ENCODE measurements around the gene ADD1. TPM values are rescaled to one million over a fixed set of nuclear protein-coding genes. Genes with fewer than 3 reads are reported as not detected.

The ADD1 gene
- total RNA-seq, 1 donor from 2014 or later: 274 TPM

- Mint-ChIP-seq H3K4me3 (ENCODE audit: unreplicated experiment) (no peak overlapping the region), H3K36me3 (ENCODE audit: unreplicated experiment) (peaks cover 26% of the 10 kb centered on the region)
Measured at GRCh38 chr4:2820216-2820982, 23.2 kb upstream of the ADD1 start.

GRCh38 chr4:2822461-2823300, 21.0 kb upstream of the ADD1 start:
- Mint-ChIP-seq H3K9me3 (ENCODE audit: unreplicated experiment) (no peaks in the 10 kb centered on the region), H3K4me3 (ENCODE audit: unreplicated experiment) (no peak overlapping the region), H3K27me3 (ENCODE audit: unreplicated experiment) (no peaks in the 10 kb centered on the region), H3K36me3 (ENCODE audit: unreplicated experiment) (peaks cover 15% of the 10 kb centered on the region), H3K27ac (ENCODE audit: unreplicated experiment) (no peak overlapping the region), H3K4me1 (ENCODE audit: unreplicated experiment) (peaks cover 16% of the 10 kb centered on the region)
- no peak for TF ChIP-seq CTCF (IDR thresholded peaks at IDR 0.05)
- DNase-seq (ENCODE audit: extremely low spot score, unreplicated experiment): no peak

More at GRCh38 chr4:2820216-2820982, 23.2 kb upstream of the ADD1 start:
- no peak for DNase-seq (ENCODE audit: extremely low spot score, unreplicated experiment)
- TF ChIP-seq CTCF (IDR thresholded peaks at IDR 0.05): no peak
- H3K27ac Mint-ChIP-seq (ENCODE audit: unreplicated experiment): no peak overlapping the region
- H3K9me3 Mint-ChIP-seq (ENCODE audit: unreplicated experiment): peaks cover 6% of the 10 kb centered on the region
- H3K27me3 Mint-ChIP-seq (ENCODE audit: unreplicated experiment): no peaks in the 10 kb centered on the region
- H3K4me1 Mint-ChIP-seq (ENCODE audit: unreplicated experiment): peaks cover 23% of the 10 kb centered on the region

- no peak for TF ChIP-seq CTCF (IDR thresholded peaks at IDR 0.05)
- no peaks in the 10 kb centered on the region for H3K27me3 Mint-ChIP-seq (ENCODE audit: unreplicated experiment)
- no peak overlapping the region for H3K27ac Mint-ChIP-seq (ENCODE audit: unreplicated experiment)
- peaks cover 15% of the 10 kb centered on the region for H3K36me3 Mint-ChIP-seq (ENCODE audit: unreplicated experiment)
- H3K4me3 Mint-ChIP-seq (ENCODE audit: unreplicated experiment): no peak overlapping the region
- peaks cover 16% of the 10 kb centered on the region for H3K4me1 Mint-ChIP-seq (ENCODE audit: unreplicated experiment)
- no peaks in the 10 kb centered on the region for H3K9me3 Mint-ChIP-seq (ENCODE audit: unreplicated experiment)
- no peak for DNase-seq (ENCODE audit: extremely low spot score, unreplicated experiment)
Measured at GRCh38 chr4:2823301-2823670, 20.4 kb upstream of the ADD1 start.

- Mint-ChIP-seq H3K27ac (ENCODE audit: unreplicated experiment) (no peak overlapping the region), H3K27me3 (ENCODE audit: unreplicated experiment) (no peaks in the 10 kb centered on the region), H3K4me1 (ENCODE audit: unreplicated experiment) (peaks cover 15% of the 10 kb centered on the region), H3K9me3 (ENCODE audit: unreplicated experiment) (no peaks in the 10 kb centered on the region), H3K4me3 (ENCODE audit: unreplicated experiment) (no peak overlapping the region), H3K36me3 (ENCODE audit: unreplicated experiment) (peaks cover 20% of the 10 kb centered on the region)
- TF ChIP-seq CTCF (IDR thresholded peaks at IDR 0.05): no peak
- no peak for DNase-seq (ENCODE audit: extremely low spot score, unreplicated experiment)
Measured at GRCh38 chr4:2823671-2824328, 19.8 kb upstream of the ADD1 start.

All from osteocyte (in vitro differentiated cells).